ENCODE data around the gene TRMU.

Gene TRMU

DNA sequence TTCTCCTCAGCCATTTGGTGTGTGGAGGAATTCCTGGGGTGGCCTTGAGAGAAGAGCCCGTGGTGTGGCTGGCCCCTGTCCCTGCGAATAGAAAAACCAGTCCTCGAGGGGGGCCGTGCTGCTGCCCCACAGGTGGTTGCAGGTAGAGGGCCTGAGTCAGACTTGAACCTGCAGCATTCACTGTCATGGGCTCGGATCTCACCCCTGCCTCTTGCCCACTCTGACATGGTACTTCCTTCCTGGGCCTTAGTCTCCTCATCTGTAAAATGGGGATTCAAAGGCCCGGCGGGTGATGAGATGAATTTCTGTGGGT is 19.4 kb downstream of the TRMU start:
- Histone ChIP-seq H3K9ac (ENCODE audit: low read depth, low read length) (no peak overlapping the region), H3K9me3 (ENCODE audit: control insufficient read depth, insufficient read depth, low read length) (no peaks in the 10 kb centered on the region), H3K27me3 (ENCODE audit: control insufficient read depth, insufficient read depth, low read length) (no peaks in the 10 kb centered on the region), H3K4me1 (ENCODE audit: control insufficient read depth, insufficient read depth, low read length) (no peaks in the 10 kb centered on the region), H3K4me3 (ENCODE audit: low read depth, low read length) (no peak overlapping the region), H3K36me3 (ENCODE audit: control insufficient read depth, insufficient read depth, low read length) (peaks cover 73% of the 10 kb centered on the region)

DNA sequence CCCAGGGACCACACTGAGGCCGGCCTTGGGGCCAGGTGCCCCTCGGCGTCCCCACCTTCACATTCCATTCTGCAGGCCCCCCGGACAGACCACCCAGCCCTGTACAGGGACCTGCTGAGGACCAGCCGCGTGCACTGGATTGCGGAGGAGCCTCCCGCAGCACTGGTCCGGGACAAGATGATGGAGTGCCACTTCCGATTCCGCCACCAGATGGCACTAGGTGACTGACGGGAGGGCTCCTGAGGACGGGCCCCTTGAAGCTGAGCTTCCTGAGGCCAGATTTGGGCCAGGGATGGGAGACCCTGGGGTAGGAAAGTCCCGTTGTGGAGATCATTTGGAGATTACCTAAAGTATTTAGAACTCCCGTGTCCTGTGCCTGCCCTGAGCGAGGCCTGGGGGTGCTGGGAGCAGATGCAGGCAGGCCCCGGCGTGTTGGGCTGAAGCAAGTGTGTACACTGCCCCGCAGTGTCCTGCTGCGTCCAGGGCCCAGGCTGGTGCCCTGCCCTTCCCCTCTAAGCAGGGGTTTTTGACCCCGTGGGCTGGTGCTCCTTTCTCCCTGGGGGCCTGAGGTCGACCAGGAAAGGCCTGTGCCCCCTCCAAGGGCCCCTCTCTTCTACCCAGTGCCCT is 20.0 kb downstream of the TRMU start:
- Histone ChIP-seq H3K4me3 (ENCODE audit: low read depth, low read length) (no peak overlapping the region), H3K36me3 (ENCODE audit: control insufficient read depth, insufficient read depth, low read length) (peaks cover 69% of the 10 kb centered on the region), H3K9me3 (ENCODE audit: control insufficient read depth, insufficient read depth, low read length) (no peaks in the 10 kb centered on the region), H3K27me3 (ENCODE audit: control insufficient read depth, insufficient read depth, low read length) (no peaks in the 10 kb centered on the region), H3K4me1 (ENCODE audit: control insufficient read depth, insufficient read depth, low read length) (no peaks in the 10 kb centered on the region), H3K9ac (ENCODE audit: low read depth, low read length) (no peak overlapping the region)

DNA sequence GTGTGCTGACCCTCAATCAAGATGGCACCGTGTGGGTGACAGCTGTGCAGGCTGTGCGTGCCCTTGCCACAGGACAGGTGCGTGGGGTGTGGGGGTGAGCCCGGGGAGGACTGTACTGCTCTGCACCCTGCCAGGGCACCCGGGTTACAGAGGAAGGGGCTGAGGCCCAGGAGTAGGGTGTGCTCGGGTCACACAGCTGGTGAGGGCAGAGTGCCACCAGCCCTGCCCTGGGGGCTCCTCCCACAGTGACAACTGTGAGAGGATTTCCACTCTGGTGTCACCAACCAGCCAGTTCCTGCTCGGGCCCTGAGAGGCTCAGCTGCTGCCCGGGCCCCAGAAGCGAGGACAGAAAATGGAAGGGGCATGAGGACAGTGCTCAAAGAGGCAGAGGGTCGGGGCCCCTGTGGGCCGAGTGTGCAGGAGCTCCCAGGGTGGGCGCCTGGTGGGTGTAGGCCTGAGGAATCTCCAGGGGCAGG is 20.5 kb downstream of the TRMU start:
- H3K9ac ChIP-seq (ENCODE audit: low read depth, low read length): no peak overlapping the region
- H3K36me3 ChIP-seq (ENCODE audit: control insufficient read depth, insufficient read depth, low read length): peaks cover 64% of the 10 kb centered on the region
- H3K4me3 ChIP-seq (ENCODE audit: low read depth, low read length): no peak overlapping the region
- no peaks in the 10 kb centered on the region for H3K4me1 ChIP-seq (ENCODE audit: control insufficient read depth, insufficient read depth, low read length)
- no peaks in the 10 kb centered on the region for H3K27me3 ChIP-seq (ENCODE audit: control insufficient read depth, insufficient read depth, low read length)
- no peaks in the 10 kb centered on the region for H3K9me3 ChIP-seq (ENCODE audit: control insufficient read depth, insufficient read depth, low read length)

DNA sequence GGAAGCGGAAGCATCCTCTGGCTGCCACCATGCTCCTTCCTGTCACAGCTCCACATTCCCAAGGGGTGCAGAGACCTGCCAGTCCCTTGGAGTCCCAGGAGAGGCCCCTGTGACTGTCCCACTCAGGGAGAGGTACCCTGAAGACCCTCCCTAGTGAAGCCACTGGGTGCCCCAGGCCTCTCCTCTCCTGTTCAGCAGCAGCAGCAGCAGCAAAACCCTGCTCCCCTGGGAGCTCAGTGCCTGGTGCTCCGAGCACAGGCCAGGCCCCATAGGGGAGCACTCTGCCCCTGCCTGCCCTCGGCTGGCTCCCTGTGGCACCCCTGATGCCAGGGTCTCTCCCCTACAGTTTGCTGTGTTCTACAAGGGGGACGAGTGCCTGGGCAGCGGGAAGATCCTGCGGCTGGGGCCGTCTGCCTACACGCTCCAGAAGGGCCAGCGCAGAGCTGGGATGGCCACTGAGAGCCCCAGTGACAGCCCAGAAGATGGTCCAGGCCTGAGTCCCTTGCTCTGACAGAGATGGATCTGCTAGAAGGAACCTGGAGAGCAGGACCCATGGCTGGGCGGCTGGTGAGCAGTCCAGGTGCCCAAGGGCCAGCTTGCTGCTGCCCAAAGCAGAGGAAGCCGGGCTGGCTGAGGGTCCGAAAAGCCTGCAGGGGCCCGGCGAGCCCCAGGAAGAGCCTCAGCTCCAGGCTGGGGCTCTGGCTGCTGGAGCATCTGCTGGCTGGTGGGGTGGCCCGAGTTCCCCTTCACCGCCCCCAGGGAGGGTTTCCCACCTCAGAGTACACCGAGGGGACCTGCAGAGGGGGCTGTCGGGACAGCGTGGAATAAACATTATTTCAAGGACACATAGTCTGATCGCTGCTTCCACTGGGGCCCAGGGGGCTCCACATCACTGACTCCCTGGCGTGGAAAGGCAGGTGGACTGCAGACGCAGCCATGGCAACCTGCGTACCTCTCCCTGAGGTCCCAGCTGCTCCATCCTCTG is 21.3 kb downstream of the TRMU start:
- Histone ChIP-seq H3K4me3 (ENCODE audit: low read depth, low read length) (no peak overlapping the region), H3K4me1 (ENCODE audit: control insufficient read depth, insufficient read depth, low read length) (no peaks in the 10 kb centered on the region), H3K9ac (ENCODE audit: low read depth, low read length) (no peak overlapping the region), H3K36me3 (ENCODE audit: control insufficient read depth, insufficient read depth, low read length) (peaks cover 56% of the 10 kb centered on the region), H3K9me3 (ENCODE audit: control insufficient read depth, insufficient read depth, low read length) (no peaks in the 10 kb centered on the region), H3K27me3 (ENCODE audit: control insufficient read depth, insufficient read depth, low read length) (no peaks in the 10 kb centered on the region)

DNA sequence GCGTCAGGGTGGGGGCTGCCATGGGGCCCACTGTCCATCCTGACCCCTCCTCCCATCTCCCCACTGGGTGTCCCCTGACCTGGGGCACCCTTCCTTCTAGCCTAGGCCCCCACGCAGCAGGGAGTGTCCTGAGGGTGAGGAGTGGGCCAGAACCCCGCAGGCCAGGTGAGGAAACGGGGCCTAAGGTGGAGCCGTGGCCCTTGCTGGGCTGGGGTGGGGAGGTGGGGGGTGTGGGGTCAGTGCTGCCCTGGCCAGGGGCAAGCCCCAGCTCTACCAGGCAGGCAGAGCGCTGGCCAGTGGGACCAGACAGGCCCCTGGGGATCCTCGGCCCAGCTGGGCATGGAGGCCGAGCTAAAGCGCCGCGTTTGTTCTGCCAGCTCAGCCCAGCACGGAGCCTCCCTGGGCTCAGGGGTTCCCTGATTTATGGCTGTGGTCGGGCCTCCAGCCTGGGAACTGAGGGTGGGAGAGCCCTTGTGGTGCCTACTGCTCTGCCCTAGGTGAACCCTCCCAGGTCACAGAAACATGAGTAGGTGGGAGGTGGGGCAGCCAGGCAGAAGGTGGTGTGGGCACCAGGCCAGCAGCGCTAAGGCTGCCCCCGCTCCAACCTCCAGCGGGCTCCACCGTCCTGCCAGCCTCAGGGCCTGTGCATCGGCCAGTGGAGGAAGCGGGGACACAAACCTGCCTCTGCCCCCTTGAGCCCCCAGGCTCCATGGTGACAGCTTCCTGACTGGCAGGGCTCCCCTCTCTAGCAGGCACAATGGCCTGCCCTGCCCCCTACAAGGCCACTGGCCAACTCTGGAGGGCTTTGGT is 22.4 kb downstream of the TRMU start:
- no peak overlapping the region for H3K4me3 ChIP-seq (ENCODE audit: low read depth, low read length)
- peaks cover 46% of the 10 kb centered on the region for H3K36me3 ChIP-seq (ENCODE audit: control insufficient read depth, insufficient read depth, low read length)
- no peak overlapping the region for H3K9ac ChIP-seq (ENCODE audit: low read depth, low read length)
- no peaks in the 10 kb centered on the region for H3K4me1 ChIP-seq (ENCODE audit: control insufficient read depth, insufficient read depth, low read length)
- no peaks in the 10 kb centered on the region for H3K27me3 ChIP-seq (ENCODE audit: control insufficient read depth, insufficient read depth, low read length)
- no peaks in the 10 kb centered on the region for H3K9me3 ChIP-seq (ENCODE audit: control insufficient read depth, insufficient read depth, low read length)

DNA sequence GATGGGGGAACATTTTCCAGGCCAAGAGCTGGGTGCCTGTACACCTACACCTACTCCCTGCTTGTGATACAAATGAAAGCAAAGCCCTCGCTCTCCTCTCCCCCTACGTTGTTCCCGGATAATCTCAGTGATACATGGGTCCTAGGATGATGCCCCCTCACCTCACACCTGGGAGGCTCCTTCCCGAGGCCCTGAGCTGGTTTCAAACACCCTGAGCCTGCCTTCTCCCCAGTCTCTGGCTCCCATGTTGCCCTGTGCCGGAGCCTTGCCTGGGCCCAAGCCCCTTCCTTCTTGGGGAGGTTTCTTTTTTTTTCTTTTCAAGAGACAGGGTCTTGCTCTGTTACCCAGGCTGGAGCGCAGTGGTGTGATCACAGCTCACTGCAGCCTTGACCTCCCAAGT is 23.3 kb downstream of the TRMU start:
- no peaks in the 10 kb centered on the region for H3K4me1 ChIP-seq (ENCODE audit: control insufficient read depth, insufficient read depth, low read length)
- H3K36me3 ChIP-seq (ENCODE audit: control insufficient read depth, insufficient read depth, low read length): peaks cover 38% of the 10 kb centered on the region
- no peaks in the 10 kb centered on the region for H3K9me3 ChIP-seq (ENCODE audit: control insufficient read depth, insufficient read depth, low read length)
- no peaks in the 10 kb centered on the region for H3K27me3 ChIP-seq (ENCODE audit: control insufficient read depth, insufficient read depth, low read length)
- H3K9ac ChIP-seq (ENCODE audit: low read depth, low read length): no peak overlapping the region
- H3K4me3 ChIP-seq (ENCODE audit: low read depth, low read length): no peak overlapping the region

DNA sequence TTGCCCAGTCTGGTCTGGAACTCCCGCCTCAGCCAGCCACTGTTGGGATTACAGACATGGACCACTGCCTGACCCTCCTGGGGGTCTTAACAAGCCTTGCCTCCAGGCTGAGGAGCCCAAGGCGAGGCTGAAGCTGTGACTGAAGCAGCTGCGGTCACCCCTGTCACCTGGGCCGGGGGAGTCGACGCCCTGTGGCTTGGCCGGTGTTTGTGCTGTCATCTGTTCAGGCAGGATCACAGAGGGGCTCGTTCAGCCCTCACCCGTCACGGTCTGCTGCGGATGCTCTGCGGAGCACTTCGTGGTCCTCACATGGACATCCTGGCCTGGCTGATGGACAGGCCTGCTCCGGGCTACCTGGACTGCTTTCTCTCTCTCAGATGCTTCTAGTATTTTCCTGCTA is 23.8 kb downstream of the TRMU start:
- no peak overlapping the region for H3K4me3 ChIP-seq (ENCODE audit: low read depth, low read length)

DNA sequence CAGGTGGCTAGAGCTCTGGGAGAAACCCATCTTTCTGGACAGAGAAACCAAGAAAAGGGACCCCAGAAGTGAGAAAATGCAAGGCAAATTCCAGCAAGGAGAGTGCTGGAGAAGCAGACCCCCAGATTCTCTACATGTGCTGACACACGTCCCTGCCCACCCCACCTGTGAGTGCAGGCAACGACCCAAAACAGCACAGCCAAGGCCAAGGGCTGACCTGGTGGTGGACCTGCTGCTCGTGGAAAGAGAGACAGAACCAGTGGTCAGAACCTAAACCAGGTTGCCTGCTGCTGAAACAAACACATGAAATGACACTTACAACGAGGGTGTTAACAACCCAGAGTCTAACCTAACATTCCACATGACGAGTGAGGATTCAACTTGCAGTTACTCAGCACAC is 24.6 kb downstream of the TRMU start:
- Histone ChIP-seq H3K36me3 (ENCODE audit: control insufficient read depth, insufficient read depth, low read length) (peaks cover 33% of the 10 kb centered on the region), H3K9me3 (ENCODE audit: control insufficient read depth, insufficient read depth, low read length) (no peaks in the 10 kb centered on the region), H3K4me3 (ENCODE audit: low read depth, low read length) (no peak overlapping the region), H3K27me3 (ENCODE audit: control insufficient read depth, insufficient read depth, low read length) (no peaks in the 10 kb centered on the region), H3K4me1 (ENCODE audit: control insufficient read depth, insufficient read depth, low read length) (no peaks in the 10 kb centered on the region), H3K9ac (ENCODE audit: low read depth, low read length) (no peak overlapping the region)

More for the DNA sequence above, 23.8 kb downstream of the TRMU start:
- Histone ChIP-seq H3K27me3 (ENCODE audit: control insufficient read depth, insufficient read depth, low read length) (no peaks in the 10 kb centered on the region), H3K36me3 (ENCODE audit: control insufficient read depth, insufficient read depth, low read length) (peaks cover 33% of the 10 kb centered on the region), H3K4me1 (ENCODE audit: control insufficient read depth, insufficient read depth, low read length) (no peaks in the 10 kb centered on the region), H3K9me3 (ENCODE audit: control insufficient read depth, insufficient read depth, low read length) (no peaks in the 10 kb centered on the region), H3K9ac (ENCODE audit: low read depth, low read length) (no peak overlapping the region)

DNA sequence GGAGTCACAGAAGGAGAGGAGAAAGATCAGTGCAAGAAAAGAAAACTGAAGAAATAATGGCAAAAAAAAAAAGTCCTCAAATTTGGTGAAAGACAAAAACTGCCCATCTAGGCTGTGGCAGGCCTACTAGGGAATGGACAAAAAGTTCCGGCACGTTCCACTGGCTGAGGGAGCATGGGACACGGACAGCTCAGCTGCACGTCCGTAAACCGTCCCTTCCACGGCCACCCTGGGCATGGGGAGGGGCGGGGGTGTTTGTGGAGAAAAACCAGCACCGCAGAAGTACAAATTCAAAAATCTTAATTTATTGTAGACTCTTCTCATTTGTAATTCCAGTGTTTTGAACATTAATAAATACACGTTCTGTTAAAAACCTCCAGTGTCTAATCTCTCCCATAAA is 25.4 kb downstream of the TRMU start:
- no peaks in the 10 kb centered on the region for H3K4me1 ChIP-seq (ENCODE audit: control insufficient read depth, insufficient read depth, low read length)

DNA sequence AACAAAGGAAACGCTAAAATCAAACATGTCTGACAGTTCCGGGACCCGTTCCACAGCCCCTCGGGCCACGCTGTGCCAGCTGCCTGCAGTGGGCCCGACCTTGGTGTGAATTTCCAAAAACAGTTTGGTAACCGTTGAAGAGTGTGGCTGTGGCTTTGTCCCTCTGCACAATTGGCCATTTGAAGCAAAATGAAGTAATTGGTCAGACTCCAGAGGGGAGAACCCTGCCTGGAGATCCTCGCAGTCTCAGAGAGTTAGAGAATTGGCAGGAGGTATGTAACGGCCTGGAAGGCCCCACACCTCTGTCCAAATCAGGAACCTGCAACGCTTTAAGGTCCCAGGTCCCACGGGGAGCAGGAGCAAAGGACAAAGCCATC is 26.3 kb downstream of the TRMU start:
- Histone ChIP-seq H3K9ac (ENCODE audit: low read depth, low read length) (no peak overlapping the region), H3K9me3 (ENCODE audit: control insufficient read depth, insufficient read depth, low read length) (no peaks in the 10 kb centered on the region), H3K27me3 (ENCODE audit: control insufficient read depth, insufficient read depth, low read length) (no peaks in the 10 kb centered on the region), H3K4me3 (ENCODE audit: low read depth, low read length) (no peak overlapping the region), H3K4me1 (ENCODE audit: control insufficient read depth, insufficient read depth, low read length) (no peaks in the 10 kb centered on the region), H3K36me3 (ENCODE audit: control insufficient read depth, insufficient read depth, low read length) (peaks cover 25% of the 10 kb centered on the region)

More for the DNA sequence above, 25.4 kb downstream of the TRMU start:
- Histone ChIP-seq H3K27me3 (ENCODE audit: control insufficient read depth, insufficient read depth, low read length) (no peaks in the 10 kb centered on the region), H3K36me3 (ENCODE audit: control insufficient read depth, insufficient read depth, low read length) (peaks cover 34% of the 10 kb centered on the region), H3K4me3 (ENCODE audit: low read depth, low read length) (no peak overlapping the region), H3K9me3 (ENCODE audit: control insufficient read depth, insufficient read depth, low read length) (no peaks in the 10 kb centered on the region), H3K9ac (ENCODE audit: low read depth, low read length) (no peak overlapping the region)

DNA sequence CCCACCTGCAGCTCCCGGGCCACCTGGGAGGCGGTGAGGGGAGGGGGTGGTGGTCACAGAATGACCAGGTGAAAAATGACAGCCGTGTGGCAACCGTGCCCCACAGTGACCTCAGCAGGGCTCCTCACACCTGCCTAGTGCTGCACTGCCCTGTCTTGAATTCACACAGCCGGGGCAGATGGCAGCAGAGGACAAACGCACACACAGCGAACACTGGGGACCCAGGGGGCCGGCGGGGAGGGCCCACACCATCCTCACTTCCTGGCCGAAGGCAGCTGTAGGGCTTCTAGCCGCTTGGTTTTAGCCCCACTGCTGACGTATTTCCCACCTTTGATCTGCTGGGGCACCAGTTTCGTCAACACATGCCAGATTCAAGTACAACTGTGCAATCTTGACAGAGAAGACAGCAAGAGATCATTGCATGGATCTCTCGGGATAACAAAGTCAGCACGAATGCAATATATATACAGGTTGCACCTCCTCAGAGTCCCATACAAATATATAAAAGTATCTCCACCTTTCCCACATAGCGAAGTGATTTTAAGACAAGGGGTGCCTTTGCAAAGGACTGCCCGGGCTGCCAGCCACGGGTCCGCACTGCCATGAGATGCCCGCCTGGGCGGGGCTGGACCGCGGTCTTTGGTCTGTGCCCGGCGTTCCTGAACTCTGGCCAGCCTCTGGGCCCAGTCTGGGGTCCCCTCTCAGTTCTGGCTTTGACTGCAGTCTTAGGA is 26.9 kb downstream of the TRMU start:
- Histone ChIP-seq H3K4me3 (ENCODE audit: low read depth, low read length) (no peak overlapping the region), H3K9me3 (ENCODE audit: control insufficient read depth, insufficient read depth, low read length) (no peaks in the 10 kb centered on the region), H3K27me3 (ENCODE audit: control insufficient read depth, insufficient read depth, low read length) (no peaks in the 10 kb centered on the region), H3K4me1 (ENCODE audit: control insufficient read depth, insufficient read depth, low read length) (no peaks in the 10 kb centered on the region), H3K9ac (ENCODE audit: low read depth, low read length) (no peak overlapping the region), H3K36me3 (ENCODE audit: control insufficient read depth, insufficient read depth, low read length) (peaks cover 20% of the 10 kb centered on the region)
